Medulla oblongata (tissue), 1 donor: ENCODE results near the gene LITAF.

Source experiments
- DNase-seq: peaks from one replicate; pipeline ENCODE4 v3.0.0-alpha.2; 2015; ENCODE audit errors: extremely low spot score

The LITAF gene

DNA sequence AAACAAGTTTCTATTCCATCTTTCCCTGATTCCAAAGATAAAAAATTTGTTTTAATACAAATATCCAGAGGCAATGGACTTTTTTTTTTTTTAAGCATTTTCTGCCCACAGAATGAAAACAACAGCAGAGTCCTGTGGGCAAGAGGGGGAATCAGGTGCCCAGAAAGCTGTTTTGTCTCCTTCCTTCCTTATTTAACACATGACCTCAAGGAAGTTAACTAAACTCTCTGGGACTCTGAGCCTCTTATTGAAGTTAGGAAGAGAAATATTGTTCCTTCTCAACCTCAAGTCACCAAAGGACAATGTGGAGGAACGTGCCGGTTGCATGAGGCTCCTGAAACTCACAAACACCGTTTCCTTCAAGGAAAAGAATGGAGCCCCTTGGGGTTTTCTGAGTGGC lies 34.9 kb downstream of the LITAF start:
- peak; percentile 50 for DNase-seq

DNA sequence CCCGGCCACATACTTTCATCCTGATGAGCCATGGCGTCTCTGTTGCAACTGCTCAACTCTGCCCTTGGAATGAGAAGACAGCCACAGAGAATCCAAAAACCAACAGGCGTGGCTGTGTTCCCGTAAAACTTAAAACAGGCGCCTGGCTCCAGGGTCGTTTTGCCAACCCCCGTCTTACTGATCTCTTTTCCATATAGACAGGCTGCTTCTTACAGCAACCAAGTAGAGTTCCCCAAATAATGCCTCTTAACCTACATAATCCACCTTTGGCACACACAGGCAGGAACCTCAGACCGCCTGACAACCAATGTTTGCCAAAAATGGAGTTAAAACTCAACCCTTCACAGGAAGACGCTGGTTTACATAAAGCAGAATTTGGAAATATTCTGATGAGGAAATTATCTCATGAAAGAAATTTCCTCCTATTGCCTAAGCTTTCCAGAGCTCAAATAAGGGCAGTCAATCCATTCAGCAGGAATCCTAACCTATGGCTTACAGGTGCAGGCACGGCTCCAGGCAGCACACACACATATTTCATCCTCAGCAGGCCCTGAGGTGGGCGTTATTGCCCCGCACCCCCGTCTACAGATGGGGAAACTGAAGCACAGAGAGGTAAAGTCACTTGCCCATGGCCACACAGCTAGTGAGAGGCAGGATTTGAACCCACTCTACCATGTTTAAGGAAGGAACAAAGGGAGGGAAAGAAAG lies 35.8 kb downstream of the LITAF start:
- no peak for DNase-seq

DNA sequence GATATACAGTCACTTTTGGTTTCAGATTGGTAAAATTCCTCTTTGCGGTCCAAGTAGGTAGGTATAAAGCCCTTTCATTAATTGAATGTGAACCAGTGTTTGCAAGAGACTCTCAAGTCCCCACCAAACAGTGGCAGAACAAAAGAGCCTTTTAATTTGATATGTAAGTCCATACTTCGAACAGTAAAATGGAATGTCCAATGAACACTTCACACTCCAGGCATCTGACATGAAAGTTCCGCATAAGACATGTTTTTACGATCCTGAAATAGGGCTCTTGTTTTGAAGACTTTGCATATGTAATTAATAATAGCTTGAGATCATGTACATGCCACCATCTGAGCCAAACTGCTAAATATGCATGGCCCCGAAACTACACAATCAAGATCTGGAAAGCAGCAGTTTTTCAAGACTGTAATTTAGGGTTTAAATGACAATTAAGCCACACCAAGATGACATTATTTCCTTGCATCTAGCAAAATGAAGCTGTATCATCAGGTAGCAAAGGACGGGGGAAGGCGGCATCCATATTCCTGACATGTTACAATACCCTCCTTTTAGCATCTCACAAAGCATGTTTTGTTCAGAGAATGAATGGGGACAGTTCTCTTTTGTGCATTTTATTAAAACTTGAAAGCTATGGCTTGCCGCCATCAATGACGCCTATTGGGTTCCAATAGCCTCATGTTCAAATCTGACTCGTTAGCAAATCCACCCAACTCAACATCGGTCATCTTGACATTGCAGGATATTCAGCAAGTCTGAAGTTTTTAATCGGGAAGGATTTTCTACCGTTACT lies 39.4 kb downstream of the LITAF start:
- peak; percentile 93 for DNase-seq

DNA sequence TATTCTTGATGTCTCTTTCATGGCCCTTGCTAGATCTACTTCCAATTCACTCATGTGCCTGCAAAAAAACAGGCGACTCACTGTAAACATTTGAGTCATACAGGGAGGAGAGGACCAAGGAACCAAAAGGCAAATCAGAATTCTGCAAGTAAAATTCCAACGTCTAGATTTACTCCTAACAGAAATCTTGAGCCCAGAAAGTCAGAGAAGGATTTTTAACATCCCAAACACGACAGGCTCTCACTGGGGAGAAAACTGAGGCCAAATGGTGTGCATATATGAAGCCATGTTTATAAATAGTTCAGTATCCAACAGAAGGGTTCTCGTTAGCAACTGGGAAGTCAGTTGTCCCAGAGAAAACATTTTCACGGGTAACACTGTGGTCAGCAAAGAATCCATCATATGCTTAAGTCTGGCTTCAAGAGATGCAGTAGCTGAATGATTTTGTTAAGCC lies 40.1 kb downstream of the LITAF start:
- peak; percentile 49 for DNase-seq

DNA sequence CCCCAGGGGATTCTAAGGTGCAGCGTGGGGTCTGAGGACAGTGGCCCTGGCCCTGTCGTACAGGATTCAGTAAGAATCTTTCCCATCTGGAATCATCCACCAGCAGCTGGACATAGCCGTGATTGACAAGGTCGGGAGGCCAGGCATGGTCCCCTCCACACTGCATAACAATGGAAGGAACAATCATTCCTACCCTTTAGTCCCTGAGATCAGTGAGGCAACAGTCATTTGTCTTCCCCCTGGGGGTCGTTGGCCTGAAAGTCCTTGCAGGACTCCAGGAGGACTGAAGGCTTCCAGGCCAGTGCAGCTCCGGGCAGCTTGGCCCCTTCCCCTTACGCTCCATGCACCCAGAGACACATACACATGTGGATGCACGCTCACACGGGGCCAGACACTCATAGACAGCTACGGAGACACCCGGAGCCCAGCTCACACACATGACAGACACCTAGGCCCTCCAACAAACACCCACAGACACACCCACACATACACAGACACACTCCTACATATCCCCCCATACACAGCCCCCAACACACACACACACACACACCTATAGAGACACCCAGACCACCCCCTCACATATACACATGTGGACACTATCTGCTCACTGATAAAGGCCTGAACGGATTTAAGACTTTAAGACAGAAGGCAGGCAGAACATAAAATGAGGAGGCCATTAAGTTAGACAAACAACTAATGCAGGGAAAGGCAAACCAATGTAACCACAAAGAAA lies 42.9 kb downstream of the LITAF start:
- DNase-seq: no peak

DNA sequence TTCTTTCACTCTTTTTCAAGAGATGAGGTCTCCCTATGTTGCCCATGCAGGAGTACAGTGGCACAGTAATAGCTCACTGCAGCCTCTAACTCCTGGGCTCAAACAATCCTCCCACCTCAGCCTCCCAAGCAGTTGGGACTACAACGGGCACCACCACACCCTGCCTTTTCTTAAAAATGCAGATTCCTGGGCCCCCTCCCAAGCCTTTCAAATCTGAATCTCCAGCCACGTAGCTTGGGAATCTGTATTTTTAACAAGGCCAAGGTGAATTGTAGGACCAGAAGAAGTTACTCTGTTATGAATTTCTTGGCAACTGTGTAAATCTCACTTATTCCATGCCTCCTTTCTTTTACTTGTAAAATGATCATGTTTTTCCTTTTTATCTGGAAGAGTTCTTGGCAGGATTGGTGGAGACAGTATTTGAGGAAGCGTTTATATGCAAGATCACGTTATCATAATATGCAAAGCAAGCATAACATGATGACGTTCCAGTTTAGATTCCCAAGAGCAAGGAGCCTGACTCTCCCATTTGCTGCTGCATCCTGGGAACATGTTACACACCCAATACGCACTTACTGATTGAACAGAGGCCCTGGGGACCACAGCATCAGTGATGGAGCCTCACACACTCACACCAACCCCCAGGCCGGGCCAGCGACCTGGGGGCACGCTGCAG lies 44.5 kb downstream of the LITAF start:
- DNase-seq: no peak

DNA sequence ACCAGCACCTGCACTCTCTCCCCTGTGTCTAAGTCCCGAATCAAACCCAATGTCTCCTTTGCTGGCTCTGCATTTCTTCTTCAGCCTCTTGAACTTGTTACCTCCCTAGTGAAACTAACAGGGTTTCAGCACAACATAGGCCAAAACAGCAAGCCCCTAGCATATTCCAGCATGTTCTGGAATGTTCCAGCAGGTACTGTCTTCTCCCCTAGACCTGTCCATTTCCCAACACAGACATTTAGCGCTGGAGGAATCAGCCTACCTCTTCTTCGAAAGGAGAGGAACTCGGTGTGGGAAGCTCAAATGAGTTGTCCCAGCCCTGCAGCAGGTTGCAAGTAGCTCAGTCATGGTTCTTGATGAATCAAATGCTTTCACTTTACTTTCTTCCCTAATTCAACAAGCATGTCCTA lies 47.1 kb downstream of the LITAF start:
- DNase-seq: no peak

DNA sequence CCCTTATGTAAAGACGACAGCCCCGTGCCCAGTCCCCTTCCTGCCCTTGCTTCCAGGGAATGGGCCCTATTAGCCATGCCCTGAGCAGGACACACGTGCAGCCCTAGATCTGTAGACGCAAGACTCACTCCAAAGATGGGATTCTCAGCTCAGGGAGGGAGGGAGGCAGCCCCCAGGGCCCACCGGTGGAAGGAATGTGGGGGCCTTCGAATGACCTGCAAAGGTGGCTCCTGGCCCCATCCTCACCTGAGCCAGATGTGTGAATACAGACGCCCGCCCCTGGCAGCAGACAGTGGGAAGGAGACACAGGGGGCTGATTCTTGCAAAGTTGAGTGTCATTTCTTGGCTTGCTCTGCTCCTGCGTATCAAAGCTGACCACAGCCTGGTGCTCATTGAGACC lies 47.8 kb downstream of the LITAF start:
- no peak for DNase-seq

DNA sequence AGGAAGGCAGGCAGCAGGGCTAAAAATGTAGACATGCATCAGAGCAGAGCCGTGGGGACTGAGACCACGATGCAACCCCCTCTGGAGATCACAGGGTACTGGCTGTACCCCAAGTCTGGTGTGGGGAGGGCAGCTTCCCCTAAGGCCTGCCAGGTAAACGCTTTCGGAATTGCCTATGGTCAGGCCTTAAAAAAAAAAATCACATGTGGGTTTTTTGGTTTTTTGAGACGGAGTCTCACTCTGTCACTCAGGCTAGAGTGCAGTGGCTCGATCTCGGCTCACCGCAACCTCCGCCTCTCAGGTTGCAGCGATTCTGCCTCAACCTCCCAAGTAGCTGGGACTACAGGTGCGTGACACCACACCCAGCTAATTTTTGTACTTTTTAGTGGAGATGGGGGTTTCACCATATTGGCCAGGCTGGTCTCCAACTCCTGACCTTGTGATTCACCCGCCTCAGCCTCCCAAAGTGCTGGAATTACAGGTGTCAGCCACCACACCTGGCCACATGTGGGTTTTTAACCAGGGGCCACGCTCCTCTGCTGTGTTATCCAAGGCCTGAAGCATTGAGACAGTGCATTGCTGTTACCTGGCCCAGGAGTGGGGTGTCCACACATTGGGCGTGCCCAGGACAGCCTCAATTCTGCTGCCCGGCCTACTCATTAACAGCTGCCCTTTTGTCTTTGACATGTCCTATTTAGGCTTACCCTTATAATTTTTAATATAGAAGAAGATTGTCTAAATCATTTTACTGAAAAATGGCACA lies 50.4 kb downstream of the LITAF start:
- no peak for DNase-seq

DNA sequence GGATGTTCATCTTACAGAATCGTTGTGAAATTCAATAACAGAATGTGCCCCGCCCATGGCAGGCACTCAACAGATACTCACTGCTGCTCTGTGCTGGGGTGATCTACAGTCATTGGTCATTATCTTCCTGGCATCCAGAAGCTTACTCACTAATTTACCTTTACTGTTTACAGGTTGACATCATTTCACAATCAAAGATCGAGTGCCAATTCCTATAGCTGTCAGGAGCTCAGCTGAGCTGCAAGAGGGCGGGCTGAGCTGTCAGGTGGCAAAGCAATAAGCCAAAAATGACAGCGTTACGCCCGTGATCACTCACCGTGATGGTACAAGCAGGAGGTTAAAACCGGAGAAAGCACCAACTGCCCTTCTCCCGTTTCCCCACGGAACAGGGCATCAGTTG lies 51.2 kb downstream of the LITAF start:
- DNase-seq: no peak

DNA sequence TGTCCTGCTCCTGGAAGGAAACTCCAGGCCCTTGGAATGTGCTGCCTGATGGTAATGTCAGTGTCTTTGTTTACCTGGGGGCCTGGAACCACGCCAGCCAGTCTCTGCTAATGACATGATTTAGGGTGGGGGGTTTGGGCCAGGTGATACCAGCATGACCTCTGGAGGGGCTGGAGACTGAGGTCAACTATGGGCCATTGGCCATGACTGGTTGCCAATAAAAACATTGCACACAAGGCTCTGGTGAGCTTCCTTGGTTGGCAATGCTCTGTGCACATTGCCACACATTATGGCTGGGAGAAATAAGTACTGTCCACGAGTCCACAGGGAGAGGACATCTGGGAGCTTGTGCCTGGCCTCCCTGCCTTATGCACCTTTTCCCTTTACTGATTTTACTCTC lies 52.5 kb downstream of the LITAF start:
- DNase-seq: no peak

DNA sequence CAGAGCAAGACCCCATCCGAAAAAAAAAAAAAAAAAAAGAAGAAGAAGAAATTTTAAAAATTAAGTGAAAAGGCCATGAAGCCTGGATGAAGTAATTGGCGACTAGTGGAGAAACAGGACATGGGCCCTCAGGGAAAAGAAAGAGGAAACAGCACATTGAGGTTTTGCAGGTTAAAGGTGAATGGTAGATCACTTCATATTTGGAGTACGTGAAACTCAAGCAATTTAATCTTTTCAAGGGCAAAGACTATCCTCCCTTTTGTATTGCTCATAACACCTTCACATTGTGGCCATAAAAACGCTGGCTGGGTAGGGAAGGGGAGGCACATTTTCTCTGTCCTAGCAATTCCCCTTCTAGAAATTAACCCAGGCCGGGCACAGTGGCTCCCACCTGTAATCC lies 53.1 kb downstream of the LITAF start:
- no peak for DNase-seq

DNA sequence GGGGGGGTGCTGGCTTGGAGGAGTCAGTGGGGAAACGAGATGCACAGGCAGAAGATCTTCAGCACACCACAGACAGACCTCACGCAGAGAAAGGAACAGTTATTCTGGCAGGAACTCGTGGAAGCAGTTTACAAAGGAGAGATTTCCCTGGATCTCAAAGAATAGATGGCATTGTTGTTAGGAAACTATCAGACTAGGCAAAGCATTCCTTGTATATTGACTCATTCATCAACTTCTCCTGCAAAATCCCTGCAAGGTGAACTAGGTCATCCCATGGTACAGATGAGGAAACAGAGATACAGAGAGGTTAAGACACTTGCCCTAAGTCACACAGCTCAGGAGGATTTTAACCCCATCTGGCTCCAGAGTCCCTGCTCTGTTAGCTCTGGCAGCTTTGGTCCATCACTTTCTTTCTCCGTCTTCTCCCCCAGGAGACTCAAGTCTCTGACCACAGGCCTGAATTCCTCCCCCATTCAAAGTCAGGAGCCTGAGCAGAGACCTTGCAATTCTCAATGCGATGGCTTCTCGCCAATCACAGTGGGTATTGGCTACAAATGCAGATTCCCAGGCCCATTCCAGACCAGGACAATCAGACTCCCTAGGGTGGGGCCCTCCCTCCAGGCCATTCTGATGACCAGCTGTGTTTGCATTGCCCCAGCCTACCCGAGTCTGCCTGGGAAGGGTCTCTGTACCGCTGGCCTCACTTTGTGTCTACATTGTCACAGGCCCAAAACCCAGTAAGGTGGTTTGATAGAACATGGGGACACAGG lies 56.4 kb downstream of the LITAF start:
- no peak for DNase-seq

DNA sequence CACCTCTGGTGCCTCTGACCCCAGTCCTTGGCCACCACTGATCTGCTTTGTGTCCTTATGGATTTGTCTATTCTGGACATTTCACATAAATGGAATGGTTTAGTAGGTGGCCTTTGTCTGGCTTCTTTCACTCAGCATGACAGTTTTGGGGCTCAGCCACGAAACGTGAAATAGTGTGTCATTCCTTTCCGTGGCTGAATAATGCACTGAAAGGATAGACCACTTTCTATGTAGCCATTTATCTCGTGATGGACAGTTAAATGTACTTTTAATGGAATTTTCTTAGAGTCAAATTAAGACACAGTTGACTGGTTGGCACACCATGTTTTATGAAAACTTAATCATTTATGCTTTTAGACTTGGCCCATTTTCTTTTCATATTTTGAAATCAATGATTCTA lies 57.4 kb downstream of the LITAF start:
- DNase-seq: no peak

DNA sequence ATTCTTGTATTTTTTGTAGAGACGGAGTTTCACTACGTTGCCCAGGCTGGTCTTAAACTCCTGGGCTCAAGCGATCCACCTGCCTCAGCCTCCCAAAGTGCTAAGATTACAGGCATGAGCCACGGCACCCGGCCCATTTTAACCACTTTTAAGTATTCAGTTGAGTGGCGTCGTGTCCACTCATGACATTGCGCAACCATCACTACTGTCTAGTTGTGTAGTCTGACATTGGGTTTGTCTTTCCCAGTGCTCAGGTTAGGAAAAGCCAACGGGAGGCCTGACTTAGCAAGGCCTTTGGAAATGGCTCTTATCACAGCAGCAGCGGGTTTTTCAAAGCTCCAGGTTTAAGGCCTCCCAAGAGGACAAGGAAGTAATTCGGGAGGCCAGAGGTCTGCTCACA lies 58.7 kb downstream of the LITAF start:
- DNase-seq: no peak

DNA sequence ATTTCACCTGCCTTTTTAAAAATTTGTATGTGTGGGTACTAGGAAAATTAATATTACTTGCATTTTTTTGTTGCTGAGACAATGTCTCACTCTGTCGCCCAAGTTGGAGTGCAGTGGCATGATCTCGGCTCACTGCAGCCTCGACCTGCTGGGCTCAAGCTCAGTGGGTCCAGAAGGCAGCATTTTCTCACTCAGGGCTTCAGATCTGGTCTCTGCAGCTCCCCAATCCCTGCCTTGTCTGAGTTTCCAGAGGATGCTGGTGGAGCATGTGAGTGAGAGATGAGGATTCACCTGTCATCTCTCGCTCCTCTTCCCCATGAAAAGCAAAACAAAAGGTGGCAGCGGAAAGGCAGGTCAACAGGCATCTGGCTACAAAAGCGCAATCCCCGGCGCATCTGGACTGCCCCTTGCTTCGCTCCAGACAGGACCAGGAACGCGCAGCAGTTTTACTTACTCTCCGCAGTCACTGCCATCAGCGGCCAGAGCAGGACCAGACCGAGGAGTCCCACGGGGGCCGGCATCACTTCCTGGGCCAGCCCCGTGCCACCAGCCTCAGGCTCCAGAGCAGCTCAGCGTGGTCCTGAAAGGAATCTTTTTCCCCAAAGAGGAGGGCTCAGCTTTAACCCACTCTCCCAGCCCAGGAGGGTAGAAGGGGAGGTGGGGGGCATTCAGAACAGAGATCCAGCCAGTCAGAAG lies 59.9 kb downstream of the LITAF start:
- no peak for DNase-seq

DNA sequence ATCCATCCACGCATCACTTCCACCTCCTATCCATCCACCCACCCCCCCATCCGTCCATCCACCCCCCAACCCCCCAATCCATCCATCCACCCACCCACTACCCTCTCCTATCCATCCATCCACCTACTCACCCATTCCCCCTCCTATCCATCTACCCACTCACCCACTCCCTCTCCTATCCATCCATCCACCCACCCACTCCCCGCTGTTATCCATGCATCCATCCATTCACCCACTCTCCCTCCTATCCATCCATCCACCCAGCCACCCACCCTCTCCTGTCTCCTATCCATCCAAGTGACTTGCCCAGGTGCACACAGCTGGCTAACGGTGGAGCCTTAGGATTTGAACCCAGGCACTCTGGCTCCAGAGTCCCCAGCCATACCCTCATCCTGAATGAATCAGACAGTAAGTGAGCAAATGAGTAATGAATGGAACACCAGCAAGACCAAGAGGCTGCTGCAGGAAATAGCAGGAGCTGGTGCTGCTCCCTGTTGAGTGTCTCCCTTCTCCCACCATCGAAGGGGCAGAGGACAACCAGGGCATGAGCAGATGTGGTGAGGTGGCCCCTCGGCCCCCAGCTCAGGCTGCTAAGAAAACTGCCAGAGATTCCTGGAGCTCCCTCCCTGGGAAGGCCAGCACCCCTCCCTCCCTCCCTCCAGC lies 62.5 kb downstream of the LITAF start:
- no peak for DNase-seq

DNA sequence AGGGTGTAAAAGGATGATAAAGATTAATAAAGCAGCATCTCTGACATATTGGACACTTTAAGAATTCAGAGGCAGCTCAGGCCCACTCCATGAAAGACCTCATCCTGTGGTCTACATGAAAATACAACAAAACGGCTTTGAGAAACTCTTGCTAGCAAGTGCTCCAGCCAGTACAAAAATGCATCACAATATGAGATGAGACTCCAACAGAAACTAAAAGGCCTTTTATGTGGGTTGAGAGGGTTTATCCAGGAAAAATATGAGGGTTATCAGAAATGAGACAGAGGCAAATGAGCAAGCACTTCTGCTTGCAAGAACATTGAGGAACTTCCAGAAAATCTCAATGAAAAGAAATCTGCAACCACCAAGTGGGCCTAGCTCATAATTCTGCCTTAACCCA lies 65.7 kb downstream of the LITAF start:
- no peak for DNase-seq

DNA sequence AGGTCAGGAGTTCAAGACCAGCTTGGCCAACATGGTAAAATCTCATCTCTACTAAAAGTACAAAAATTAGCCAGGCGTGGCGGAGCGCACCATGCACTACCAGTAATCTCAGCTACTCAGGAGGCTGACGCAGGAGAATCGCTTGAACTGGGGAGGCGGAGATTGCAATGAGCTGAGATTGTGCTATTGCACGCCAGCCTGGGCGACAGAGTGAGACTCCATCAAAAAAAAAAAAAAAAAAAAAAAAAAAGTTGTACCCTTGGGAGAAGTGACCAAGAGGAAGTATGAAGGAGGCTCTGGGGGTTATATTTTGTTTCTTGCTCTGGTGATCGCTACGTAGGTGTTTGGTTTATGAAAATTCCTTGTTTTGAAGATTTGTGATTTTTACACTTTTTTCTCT lies 66.3 kb downstream of the LITAF start:
- no peak for DNase-seq
